ENCODE data around the gene KANSL1. TPM values are rescaled to one million over a fixed set of nuclear protein-coding genes. Genes with fewer than 3 reads are reported as not detected.
A peak's percentile ranks its signal among the peaks of the same experiment; 100 is the strongest.

The KANSL1 gene
- total and polyA plus RNA-seq, 8 donors, result 65.9 to 129 (median 79.0) TPM

DNA sequence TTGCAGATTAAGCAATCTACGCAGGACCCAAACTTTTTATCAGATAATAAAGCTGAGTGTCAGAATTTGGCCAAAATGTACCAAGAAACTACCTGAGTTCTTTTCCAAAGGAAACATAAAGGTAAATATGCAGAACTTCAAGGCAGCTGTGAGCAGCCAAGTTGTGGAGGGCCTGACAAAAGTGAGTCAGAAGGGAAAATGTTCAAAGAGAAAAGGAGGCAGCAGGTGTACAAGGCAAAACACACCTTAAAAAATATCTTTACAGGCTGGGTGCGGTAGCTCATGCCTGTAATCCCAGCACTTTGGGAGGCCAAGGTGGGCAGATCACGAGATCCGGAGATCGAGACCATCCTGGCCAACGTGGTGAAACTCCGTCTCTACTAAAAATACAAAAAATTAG lies 7.0 kb upstream of the KANSL1 start:
- Histone ChIP-seq H3K27ac (no peak overlapping the region), H3K4me3 (no peak overlapping the region), H3K9me3 (no peaks in the 10 kb centered on the region), H3K27me3 (no peaks in the 10 kb centered on the region), H3K4me1 (peaks cover 7 to 8% of the 10 kb centered on the region in 2 donors), H3K36me3 (no peaks in the 10 kb centered on the region)
- ATAC-seq (peak; percentile 32), DNase-seq (no peak)
- intact Hi-C loops (cut with DNase I), result no loop called here
- TF ChIP-seq, protein P1, sequence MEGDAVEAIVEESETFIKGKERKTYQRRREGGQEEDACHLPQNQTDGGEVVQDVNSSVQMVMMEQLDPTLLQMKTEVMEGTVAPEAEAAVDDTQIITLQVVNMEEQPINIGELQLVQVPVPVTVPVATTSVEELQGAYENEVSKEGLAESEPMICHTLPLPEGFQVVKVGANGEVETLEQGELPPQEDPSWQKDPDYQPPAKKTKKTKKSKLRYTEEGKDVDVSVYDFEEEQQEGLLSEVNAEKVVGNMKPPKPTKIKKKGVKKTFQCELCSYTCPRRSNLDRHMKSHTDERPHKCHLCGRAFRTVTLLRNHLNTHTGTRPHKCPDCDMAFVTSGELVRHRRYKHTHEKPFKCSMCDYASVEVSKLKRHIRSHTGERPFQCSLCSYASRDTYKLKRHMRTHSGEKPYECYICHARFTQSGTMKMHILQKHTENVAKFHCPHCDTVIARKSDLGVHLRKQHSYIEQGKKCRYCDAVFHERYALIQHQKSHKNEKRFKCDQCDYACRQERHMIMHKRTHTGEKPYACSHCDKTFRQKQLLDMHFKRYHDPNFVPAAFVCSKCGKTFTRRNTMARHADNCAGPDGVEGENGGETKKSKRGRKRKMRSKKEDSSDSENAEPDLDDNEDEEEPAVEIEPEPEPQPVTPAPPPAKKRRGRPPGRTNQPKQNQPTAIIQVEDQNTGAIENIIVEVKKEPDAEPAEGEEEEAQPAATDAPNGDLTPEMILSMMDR (IDR thresholded peaks at IDR 0.05), result no peak

DNA sequence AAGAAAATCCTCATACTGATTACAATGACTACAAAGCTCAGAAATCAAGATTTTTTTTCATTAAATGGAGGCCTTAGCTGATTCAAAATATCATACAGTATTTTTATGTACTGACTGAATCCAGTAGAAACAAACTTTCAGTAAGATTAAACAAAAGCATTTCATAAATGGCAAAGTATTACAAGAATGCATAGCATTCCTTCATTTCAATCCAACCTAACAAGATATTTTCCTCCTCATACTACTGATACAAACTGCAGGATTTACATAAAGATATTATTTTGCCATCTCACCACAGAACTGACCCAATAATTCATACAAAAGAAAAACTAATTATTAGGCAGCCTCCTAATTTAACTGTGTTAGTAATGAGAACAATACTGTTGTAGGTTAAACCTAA lies 6.2 kb upstream of the KANSL1 start:
- no peak for DNase-seq

DNA sequence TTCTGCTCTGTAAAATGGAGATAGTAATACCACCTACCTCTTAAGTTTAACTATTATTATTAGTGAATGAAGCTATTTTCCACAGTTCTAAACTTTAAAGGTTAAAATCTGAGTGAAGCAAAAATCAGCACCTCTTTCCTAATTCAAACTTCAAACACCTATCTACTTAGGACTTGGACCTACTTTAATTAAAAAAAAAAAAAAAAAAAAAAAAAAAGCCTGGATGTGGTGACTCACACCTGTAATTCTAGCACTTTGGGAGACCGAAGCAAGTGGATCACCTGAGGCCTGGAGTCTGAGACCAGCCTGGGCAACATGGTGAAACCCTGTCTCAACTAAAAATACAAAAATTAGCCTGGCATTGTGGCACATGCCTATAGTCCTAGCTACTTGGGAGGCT lies 5.0 kb upstream of the KANSL1 start:
- no peak for DNase-seq
- intact Hi-C loops (cut with DNase I), result no loop called here

More for the DNA sequence above, 6.2 kb upstream of the KANSL1 start:
- ATAC-seq, result no peak
- peaks cover 15 to 17% of the 10 kb centered on the region in 2 donors for H3K4me1 ChIP-seq
- H3K9me3 ChIP-seq, result no peaks in the 10 kb centered on the region
- no peak overlapping the region for H3K4me3 ChIP-seq
- no peaks in the 10 kb centered on the region for H3K27me3 ChIP-seq
- H3K27ac ChIP-seq, result peak overlapping the region in 1 of 2 donors; percentile 16
- TF ChIP-seq, protein P1 (IDR thresholded peaks at IDR 0.05), result no peak
- no peaks in the 10 kb centered on the region for H3K36me3 ChIP-seq
- intact Hi-C loops (cut with DNase I), result no loop called here

DNA sequence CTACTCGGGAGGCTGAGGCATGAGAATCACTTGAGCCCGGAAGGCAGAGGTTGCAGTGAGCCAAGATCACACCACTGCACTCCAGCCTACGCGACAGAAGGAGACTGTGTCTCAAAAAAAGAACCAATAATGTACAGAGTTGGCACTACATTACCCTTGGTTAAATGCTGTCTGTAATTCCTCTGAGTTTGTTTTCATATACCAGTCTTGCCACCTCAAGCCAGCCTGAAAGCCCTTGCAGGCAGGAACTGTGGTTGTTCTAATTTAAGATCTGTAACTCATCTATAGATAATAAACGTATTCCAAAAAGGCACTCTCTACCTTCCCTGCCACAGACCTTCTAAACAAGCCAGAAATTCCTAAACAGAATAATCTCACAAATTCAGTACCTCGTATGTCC lies 4.3 kb upstream of the KANSL1 start:
- Histone ChIP-seq H3K9me3 (no peaks in the 10 kb centered on the region), H3K4me1 (peaks cover 18 to 20% of the 10 kb centered on the region in 2 donors), H3K27me3 (no peaks in the 10 kb centered on the region), H3K36me3 (no peaks in the 10 kb centered on the region), H3K4me3 (no peak overlapping the region), H3K27ac (no peak overlapping the region)
- intact Hi-C loops (cut with DNase I), result no loop called here
- ATAC-seq (no peak), DNase-seq (no peak)
- TF ChIP-seq, protein P1 (IDR thresholded peaks at IDR 0.05), result no peak

More for the DNA sequence above, 5.0 kb upstream of the KANSL1 start:
- no peaks in the 10 kb centered on the region for H3K27me3 ChIP-seq
- H3K4me1 ChIP-seq, result peaks cover 18 to 20% of the 10 kb centered on the region in 2 donors
- TF ChIP-seq, protein P1 (IDR thresholded peaks at IDR 0.05), result no peak
- H3K9me3 ChIP-seq, result no peaks in the 10 kb centered on the region
- H3K27ac ChIP-seq, result no peak overlapping the region
- H3K4me3 ChIP-seq, result no peak overlapping the region
- ATAC-seq, result no peak
- no peaks in the 10 kb centered on the region for H3K36me3 ChIP-seq

DNA sequence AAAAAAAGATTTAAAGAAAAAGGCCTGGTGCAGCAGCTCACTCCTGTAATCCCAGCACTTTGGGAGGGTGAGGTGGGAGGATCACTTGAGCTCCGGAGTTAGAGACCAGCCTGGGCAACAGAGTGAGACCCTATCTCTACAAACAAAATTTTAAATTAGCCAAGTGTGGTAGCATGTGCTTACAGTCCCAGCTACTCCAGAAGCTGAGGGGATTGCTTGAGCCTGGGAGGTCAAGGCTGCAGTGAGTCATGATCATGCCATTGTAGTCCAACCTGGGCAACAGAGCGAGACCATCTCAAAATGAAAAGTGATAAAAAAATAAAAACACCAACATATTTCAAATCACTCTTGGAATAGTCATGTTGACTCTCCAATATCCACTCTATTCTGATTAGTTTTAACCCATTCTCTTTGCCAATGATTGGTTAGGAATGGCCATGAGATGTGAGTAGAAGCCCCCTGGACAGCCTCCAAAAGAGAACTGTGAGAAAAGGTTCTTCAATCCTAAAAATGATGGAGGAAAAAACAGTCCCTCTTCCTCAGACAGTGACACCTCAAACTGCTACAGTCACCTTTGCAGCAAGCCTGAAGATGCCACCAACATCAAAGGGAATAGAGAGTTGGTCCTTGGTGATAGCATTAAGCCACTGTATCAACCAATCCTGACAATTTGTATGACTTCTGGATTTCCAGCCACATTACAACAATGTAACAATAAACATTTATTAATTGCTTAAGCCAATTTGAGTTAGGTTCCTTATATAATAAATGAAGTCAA lies 2.9 kb upstream of the KANSL1 start:
- TF ChIP-seq, protein P1 (IDR thresholded peaks at IDR 0.05), result no peak
- Histone ChIP-seq H3K4me3 (no peak overlapping the region), H3K27me3 (no peaks in the 10 kb centered on the region), H3K4me1 (peaks cover 20% of the 10 kb centered on the region in 2 donors), H3K9me3 (no peaks in the 10 kb centered on the region), H3K27ac (no peak overlapping the region), H3K36me3 (no peaks in the 10 kb centered on the region)
- intact Hi-C loops (cut with DNase I), result no loop called here
- DNase-seq (no peak), ATAC-seq (no peak)
